Sigmoid colon (tissue), 7 donors: ENCODE data around the gene EXOC3L1. TPM values are rescaled to one million over a fixed set of nuclear protein-coding genes. Genes with fewer than 3 reads are reported as not detected.

ENCODE experiments used
- DNase-seq: peaks from one replicate; pipeline ENCODE4 v3.0.0-alpha.2; 2019
- H3K27ac ChIP-seq, 4 donors: fragments of 200-600 bp; sonication (generic); one replicate each; pipeline ENCODE4 v1.5.1; 2016 to 2019; ENCODE audit warnings: mild to moderate bottlenecking in 1 of 4
- H3K27me3 ChIP-seq, 3 donors: fragments of 200-600 bp; sonication (generic); one replicate each; pipeline ENCODE4 v1.5.1; 2019; ENCODE audit warnings: mild to moderate bottlenecking in 1 of 3
- H3K36me3 ChIP-seq, 4 donors: fragments of 200-600 bp; sonication (generic); one replicate each; pipeline ENCODE4 v1.5.1; 2016 to 2019
- H3K4me1 ChIP-seq, 4 donors: fragments of 200-600 bp; sonication (generic); one replicate each; pipeline ENCODE4 v1.5.1; 2017 to 2019
- H3K4me3 ChIP-seq, 4 donors: fragments of 200-600 bp; sonication (generic); one replicate each; pipeline ENCODE4 v1.5.1; 2017 to 2019; ENCODE audit warnings: mild to moderate bottlenecking in 2 of 4, moderate library complexity in 1 of 4
- H3K9me3 ChIP-seq, 4 donors: fragments of 200-600 bp in 3 of 4; sonication (generic) in 3 of 4; one replicate each; pipeline versions ENCODE4 v1.5.1 to v1.6.1; 2013 to 2019
- CTCF ChIP-seq, 4 experiments: fragments of 450-650 bp in 3 of 4; fragments of 200-600 bp in 1 of 4; IDR thresholded peaks; one replicate each; pipeline ENCODE4 v1.5.1; 2016 to 2019; ENCODE audit warnings: antibody characterized with exemption in 4 of 4, mild to moderate bottlenecking in 3 of 4, moderate library complexity in 2 of 4
- EP300 ChIP-seq, 4 donors: sonication (generic); formaldehyde crosslinking; IDR thresholded peaks; one replicate each; pipeline ENCODE4 v1.6.1; 2017; ENCODE audit warnings: antibody characterized with exemption in 4 of 4
- POLR2A ChIP-seq, 2 donors: fragments of 450-650 bp; IDR thresholded peaks; one replicate each; pipeline ENCODE4 v1.6.1; 2016; ENCODE audit warnings: antibody characterized with exemption in 2 of 2, mild to moderate bottlenecking in 2 of 2, moderate library complexity in 2 of 2
- POLR2AphosphoS5 ChIP-seq, 4 donors: sonication (generic); formaldehyde crosslinking; IDR thresholded peaks; one replicate each; pipeline ENCODE4 v1.6.1; 2017; ENCODE audit warnings: antibody characterized with exemption in 4 of 4
- WGBS, 2 donors: extraction: QIAGEN DNeasy Blood & Tissue Kit; methylation state at CpG; one replicate each; pipeline ENCODE4 v1.1.7; 2013; 5-methylcytosine and 5-hydroxymethylcytosine counted together
- intact Hi-C: fragments of 100-400 bp; cut with DNase I; formaldehyde crosslinking; loops from one replicate; pipeline ENCODE4 v1.15.1; 2023
- polyA plus RNA-seq, 3 donors: library from polyadenylated mRNA; stranded (reverse); fragments of 200-250 nt; gene quantifications; one replicate each; pipeline ENCODE4 v1.2.3, GENCODE V29; 2013
- total RNA-seq, 4 donors: library from RNA; depleted of rRNA; stranded (reverse); fragments of >200 nt; gene quantifications; one replicate each; pipeline ENCODE4 v1.1.0, GENCODE V29; 2016
- donor health status: healthy with polysubstance abuse.
- donor health status: Bipolar disorder and iron deficiency.
- donor health status: healthy.

Gene EXOC3L1
- total and polyA plus RNA-seq, 7 donors, result 1.1 to 8.4 (median 2.5) TPM

DNA sequence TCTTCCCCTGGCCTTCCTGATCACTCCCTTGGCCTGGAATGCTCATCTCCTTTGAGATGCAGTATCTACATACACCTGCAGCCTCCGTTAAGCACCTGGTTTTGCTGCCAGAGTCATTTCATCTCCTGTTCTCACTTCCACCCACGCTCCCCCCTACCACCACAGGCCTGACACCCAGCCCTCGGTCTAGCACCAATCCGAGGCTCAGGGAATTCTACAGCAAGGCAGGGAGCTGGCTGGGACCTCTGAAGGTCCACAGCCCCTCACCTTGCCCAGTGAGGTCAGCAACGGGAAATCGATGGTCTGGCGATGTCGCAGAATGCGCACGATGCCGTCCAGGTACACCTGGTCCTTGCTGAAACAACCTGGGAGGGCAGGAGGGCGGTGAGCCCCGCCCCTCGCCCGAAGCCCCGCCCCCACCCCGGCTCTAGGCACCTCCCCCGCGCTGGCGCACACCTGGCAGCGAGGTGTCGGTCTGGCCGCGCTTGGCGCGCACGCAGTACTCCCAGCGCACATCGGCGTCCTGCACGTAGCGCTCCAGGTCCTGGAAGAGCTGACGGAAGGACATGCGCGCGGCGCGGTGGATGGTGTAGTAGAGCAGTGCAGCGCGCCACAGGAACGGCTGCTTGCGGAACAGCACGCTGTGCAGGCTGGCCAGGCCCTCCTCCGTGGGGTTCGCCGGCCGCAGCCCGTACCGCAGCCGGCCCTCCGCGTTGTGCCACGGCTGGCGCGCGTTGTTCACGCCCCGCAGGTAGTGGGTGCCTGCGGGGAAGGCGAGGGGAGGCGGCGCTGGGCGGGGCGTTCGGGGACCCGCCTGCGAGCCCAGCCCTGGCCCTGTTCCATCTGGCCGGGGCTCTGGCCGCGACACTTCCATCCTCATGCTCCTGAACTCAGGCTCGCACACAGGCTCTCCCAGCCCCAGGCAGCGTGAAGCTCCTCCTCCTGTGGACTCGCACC, 11.9 kb downstream of the EXOC3L1 start:
- no peaks in the 10 kb centered on the region for H3K36me3 ChIP-seq
- WGBS, 2 donors, result 2 to 4% methylated on average over 73 of the region's 73 CpGs
- intact Hi-C loops, result no loop called here
- H3K27ac ChIP-seq, result peak overlapping the region; percentile 38 to 70 (median 53)
- peak; percentile 83 for DNase-seq
- peak overlapping the region; percentile 16 to 51 (median 40) for H3K4me3 ChIP-seq
- H3K4me1 ChIP-seq, result peaks cover 0 to 56% (median 47%) of the 10 kb centered on the region in 4 donors
- TF ChIP-seq POLR2AphosphoS5 (IDR thresholded peaks at IDR 0.05) (peak in 1 of 4 donors; percentile 63), EP300 (IDR thresholded peaks at IDR 0.05) (no peak)
- no peaks in the 10 kb centered on the region for H3K9me3 ChIP-seq
- no peaks in the 10 kb centered on the region for H3K27me3 ChIP-seq

DNA sequence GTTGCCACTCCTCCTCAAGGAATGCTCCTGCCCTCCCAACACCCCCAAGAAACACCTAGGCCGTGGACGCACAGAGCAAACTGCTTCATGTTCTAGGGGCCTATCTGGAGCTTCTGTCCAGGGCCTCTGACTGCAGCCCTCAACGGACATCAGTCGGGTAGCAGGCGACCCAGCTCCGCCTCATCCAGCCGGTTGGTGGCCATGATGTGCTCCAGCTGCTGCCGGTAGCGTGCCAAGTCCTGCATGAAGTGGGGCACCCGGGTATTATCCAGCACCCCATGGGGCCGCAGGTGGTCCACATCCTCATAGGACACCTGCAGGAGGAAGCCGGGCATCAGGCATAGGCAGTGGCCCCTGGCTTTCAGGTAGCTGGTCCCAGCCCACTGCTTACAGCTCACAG, 13.3 kb downstream of the EXOC3L1 start:
- intact Hi-C loops, result no loop called here
- H3K27me3 ChIP-seq, result no peaks in the 10 kb centered on the region
- DNase-seq, result no peak
- no peaks in the 10 kb centered on the region for H3K9me3 ChIP-seq
- no peak for TF ChIP-seq CTCF (IDR thresholded peaks at IDR 0.05)
- no peak for TF ChIP-seq POLR2A (IDR thresholded peaks at IDR 0.05)
- H3K4me3 ChIP-seq, result no peak overlapping the region
- WGBS, 2 donors, result 89 to 92% methylated on average over 12 of the region's 12 CpGs
- no peak overlapping the region for H3K27ac ChIP-seq
- H3K36me3 ChIP-seq, result no peaks in the 10 kb centered on the region
- H3K4me1 ChIP-seq, result peaks cover 0 to 52% (median 42%) of the 10 kb centered on the region in 4 donors

GRCh38 chr16:67174706-67175231, 15.2 kb downstream of the EXOC3L1 start:
- intact Hi-C loops, result no loop called here
- no peak for DNase-seq
- Histone ChIP-seq H3K27me3 (no peaks in the 10 kb centered on the region), H3K27ac (peak overlapping the region; percentile 89 to 95 (median 90)), H3K4me1 (peaks cover 0 to 60% (median 54%) of the 10 kb centered on the region in 4 donors), H3K36me3 (no peaks in the 10 kb centered on the region), H3K9me3 (no peaks in the 10 kb centered on the region), H3K4me3 (peak overlapping the region; percentile 22 to 52 (median 46))
- 41 to 59% methylated on average over 31 of the region's 31 CpGs for WGBS, 2 donors
- TF ChIP-seq EP300 (IDR thresholded peaks at IDR 0.05) (no peak), POLR2AphosphoS5 (IDR thresholded peaks at IDR 0.05) (no peak), CTCF (IDR thresholded peaks at IDR 0.05) (no peak), POLR2A (IDR thresholded peaks at IDR 0.05) (no peak)

GRCh38 chr16:67173808-67174705, 15.9 kb downstream of the EXOC3L1 start:
- Histone ChIP-seq H3K4me3 (peak overlapping the region; percentile 22 to 52 (median 46)), H3K27ac (peak overlapping the region; percentile 89 to 95 (median 90)), H3K4me1 (peaks cover 0 to 67% (median 61%) of the 10 kb centered on the region in 4 donors), H3K9me3 (no peaks in the 10 kb centered on the region), H3K27me3 (no peaks in the 10 kb centered on the region), H3K36me3 (no peaks in the 10 kb centered on the region)
- peak in 1 of 4 donors; percentile 70 for TF ChIP-seq EP300 (IDR thresholded peaks at IDR 0.05)
- TF ChIP-seq POLR2AphosphoS5 (IDR thresholded peaks at IDR 0.05), result peak; percentile 54 to 86 (median 76)
- TF ChIP-seq POLR2A (IDR thresholded peaks at IDR 0.05), result peak; percentile 61 to 67
- peak in 3 of 4 experiments; percentile 10 to 37 (median 33) for TF ChIP-seq CTCF (IDR thresholded peaks at IDR 0.05)
- WGBS, 2 donors, result 1% methylated on average over 71 of the region's 71 CpGs
- intact Hi-C loops, result no loop called here
- peak; percentile 96 for DNase-seq
